Mammary epithelial cell (primary cell): ENCODE measurements around the gene CDS2.

ENCODE experiments used
- EZH2 ChIP-seq: IDR thresholded peaks from 2 replicates; pipeline ENCODE4 v1.6.1; 2012; ENCODE audit warnings: low read length, inconsistent platforms, borderline replicate concordance
- TF ChIP-seq, protein P1 (sequence below), 2 donors: IDR thresholded peaks in 1 of 2; conservative IDR thresholded peaks in 1 of 2; 2 replicates each; pipeline ENCODE4 v1.5.1; 2011 to 2012; ENCODE audit warnings: inconsistent platforms in 2 of 2, low read length in 2 of 2, mild to moderate bottlenecking in 2 of 2, control low read depth in 1 of 2, low read depth in 1 of 2; ENCODE audit not compliant: insufficient read depth in 1 of 2; ENCODE audit errors: extremely low read depth in 1 of 2

DNA sequence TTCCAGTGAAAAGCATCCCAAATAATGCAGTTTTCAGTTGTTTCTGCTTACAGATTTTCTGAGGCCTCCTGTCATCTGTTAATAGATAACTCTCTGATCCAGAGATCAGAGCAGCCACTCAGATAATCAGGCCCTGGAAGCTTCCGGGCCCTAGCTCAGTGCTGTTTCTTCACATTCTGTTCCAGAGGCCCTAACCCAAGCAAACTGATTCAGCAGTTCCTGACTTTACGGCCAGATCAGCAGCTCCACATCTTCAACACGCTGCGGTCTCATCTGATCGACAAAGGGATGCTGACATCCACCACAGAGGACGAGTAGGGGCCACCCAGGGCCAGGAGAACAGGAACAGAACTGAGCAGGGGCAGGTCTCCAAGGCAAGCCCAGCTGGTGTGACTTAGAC is 63.1 kb downstream of the CDS2 start:
- TF ChIP-seq, protein P1, sequence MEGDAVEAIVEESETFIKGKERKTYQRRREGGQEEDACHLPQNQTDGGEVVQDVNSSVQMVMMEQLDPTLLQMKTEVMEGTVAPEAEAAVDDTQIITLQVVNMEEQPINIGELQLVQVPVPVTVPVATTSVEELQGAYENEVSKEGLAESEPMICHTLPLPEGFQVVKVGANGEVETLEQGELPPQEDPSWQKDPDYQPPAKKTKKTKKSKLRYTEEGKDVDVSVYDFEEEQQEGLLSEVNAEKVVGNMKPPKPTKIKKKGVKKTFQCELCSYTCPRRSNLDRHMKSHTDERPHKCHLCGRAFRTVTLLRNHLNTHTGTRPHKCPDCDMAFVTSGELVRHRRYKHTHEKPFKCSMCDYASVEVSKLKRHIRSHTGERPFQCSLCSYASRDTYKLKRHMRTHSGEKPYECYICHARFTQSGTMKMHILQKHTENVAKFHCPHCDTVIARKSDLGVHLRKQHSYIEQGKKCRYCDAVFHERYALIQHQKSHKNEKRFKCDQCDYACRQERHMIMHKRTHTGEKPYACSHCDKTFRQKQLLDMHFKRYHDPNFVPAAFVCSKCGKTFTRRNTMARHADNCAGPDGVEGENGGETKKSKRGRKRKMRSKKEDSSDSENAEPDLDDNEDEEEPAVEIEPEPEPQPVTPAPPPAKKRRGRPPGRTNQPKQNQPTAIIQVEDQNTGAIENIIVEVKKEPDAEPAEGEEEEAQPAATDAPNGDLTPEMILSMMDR (conservative IDR thresholded peaks at IDR 0.05 in 1 of 2, IDR thresholded peaks at IDR 0.05 in 1 of 2; ENCODE audit: extremely low read depth in 1 of 2, insufficient read depth in 1 of 2, low read depth in 1 of 2, low read length in 2 of 2) = no peak
- no peak for TF ChIP-seq EZH2
